ENCODE results near the gene FAM20A.
"Not testable (repeated sequence)": the region's sequence is repeated elsewhere in the genome, so short reads cannot be mapped to it uniquely, and the experiment has no call there.

FAM20A gene

GRCh38 chr17:68527314-68527713, 73.9 kb downstream of the FAM20A start:
- no peak for DNase-seq (ENCODE audit: low spot score)
- no peak for FAIRE-seq

- DNase-seq (ENCODE audit: low spot score) (no peak), FAIRE-seq (no peak)
Observed at GRCh38 chr17:68526548-68526947, 74.6 kb downstream of the FAM20A start.

DNA sequence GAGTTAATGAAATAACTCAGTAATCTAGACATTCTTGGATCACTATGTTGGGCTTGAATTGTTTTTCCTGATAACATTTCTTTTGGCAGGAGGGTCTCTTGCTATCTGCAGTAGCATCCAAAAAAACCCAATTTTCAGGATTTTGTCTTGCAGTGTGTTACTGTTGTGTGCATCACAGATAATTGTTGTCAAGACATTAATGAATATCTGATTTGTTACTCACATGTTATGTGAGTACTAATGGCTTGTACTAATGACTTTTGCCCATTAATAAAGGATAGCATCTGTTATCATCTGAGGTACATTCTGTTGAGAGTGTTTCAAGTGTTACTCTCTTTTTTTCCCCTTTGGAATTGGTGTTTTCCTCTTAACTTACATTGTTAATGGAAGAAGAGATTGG, 78.9 kb downstream of the FAM20A start:
- DNase-seq (ENCODE audit: low spot score) (no peak), FAIRE-seq (no peak)

DNA sequence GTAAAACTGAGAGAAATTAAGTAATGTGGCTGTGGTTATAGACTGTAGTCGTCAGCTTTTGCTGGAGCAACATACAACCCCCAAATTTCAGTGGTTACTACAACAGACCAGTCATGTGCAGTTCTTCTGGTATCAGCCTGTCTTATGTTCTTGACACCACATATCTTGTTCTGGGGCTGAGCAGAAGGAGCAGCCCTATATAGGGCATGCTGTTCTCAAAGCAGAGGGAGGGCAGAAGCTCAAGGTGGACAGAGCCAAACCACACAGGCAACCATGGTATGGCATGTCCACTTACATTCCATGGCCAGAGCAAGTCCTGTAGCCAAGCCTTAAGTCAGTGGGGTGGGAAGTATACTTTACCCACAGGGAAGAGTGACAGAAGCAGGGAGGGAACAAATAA, 81.3 kb downstream of the FAM20A start:
- FAIRE-seq = no peak
- DNase-seq (ENCODE audit: low spot score) = no peak

- not testable (repeated sequence) for DNase-seq (ENCODE audit: low spot score); FAIRE-seq
Observed at GRCh38 chr17:68519051-68519450, 82.1 kb downstream of the FAM20A start.

DNA sequence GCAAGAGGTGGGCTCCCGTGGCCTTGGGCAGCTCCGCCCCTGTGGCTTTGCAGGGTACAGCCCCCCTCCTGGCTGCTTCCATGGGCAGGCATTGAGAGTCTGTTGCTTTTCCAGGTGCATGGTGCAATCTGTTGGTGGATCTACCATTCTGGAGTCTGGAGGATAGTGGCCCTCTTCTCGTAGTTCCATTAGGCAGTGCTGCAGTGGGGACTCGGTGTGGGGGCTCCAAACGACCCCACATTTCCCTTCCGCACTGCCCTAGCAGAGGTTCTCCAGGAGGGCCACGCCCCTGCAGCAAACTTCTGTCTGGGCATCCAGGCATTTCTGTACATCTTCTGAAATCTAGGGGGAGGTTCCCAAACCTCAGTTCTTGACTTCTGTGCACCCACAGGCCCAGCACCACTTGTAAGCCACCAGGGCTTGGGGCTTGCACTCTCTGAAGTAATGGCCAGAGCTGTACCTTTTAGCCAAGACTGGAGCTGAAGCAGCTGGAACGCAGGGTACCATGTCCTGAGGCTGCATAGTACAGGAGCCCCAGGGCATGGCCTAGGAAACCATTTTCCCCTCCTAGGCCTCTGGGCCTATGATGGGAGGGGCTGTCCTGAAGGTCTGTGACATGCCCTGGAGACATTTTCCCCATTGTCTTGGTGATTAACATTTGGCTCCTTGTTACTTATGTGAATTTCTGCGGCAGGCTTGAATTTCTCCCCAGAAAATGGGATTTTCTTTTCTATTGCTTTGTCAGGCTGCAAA, 82.9 kb downstream of the FAM20A start:
- FAIRE-seq (no peak), DNase-seq (ENCODE audit: low spot score) (no peak)

DNA sequence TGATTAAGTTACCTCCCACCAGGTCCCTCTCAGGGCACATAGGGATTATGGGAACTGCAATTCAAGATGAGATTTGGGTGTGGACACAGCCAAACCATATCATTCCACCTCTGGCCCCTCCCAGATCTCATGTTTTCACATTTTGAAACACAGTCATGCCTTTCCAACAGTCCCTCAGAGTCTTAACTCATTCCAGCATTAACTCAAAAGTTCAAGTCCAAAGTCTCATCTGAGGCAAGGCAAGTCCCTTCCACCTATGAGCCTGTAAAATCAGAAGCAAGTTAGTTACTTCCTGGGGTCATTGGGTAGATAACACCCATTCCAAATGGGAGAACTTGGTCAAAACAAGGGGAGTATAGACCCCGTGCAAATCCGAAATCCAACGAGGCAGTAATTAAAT, 83.6 kb downstream of the FAM20A start:
- DNase-seq (ENCODE audit: low spot score); FAIRE-seq: not testable (repeated sequence)

GRCh38 chr17:68516732-68517131, 84.4 kb downstream of the FAM20A start:
- DNase-seq (ENCODE audit: low spot score) = no peak

DNA sequence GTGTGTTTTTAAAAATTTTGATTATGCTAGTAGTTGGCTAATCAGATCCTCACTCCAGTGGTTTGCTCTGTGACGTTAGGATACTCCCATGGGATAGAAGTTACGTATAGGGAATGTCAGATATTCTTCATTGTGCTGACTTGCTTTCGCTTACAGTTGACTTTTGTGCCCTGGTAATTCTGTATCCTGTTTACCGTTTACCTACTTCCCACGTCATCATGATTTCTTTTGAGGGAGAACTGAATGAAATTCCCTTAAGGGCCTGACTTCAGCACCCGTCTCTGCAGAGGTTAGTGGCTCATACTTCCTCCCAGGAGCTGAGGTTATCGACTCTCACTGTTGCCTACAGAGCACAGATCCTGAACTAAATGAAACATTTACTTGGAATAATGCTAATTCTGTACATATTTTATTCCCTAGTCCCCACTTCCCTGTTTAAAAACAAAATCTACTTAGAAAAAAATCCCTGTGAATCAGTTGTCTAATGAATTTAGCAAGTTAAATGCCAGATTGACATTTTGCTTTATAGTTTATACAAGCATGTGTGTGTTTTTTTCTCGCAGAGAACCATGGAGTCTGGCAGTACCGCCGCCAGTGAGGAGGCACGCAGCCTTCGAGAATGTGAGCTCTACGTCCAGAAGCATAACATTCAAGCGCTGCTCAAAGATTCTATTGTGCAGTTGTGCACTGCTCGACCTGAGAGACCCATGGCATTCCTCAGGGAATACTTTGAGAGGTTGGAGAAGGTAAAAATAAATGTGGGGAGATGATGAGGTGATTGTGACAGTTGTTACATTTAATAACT, 86.1 kb downstream of the FAM20A start:
- DNase-seq (ENCODE audit: low spot score) (no peak), FAIRE-seq (no peak)

More at GRCh38 chr17:68516732-68517131, 84.4 kb downstream of the FAM20A start:
- no peak for FAIRE-seq

- DNase-seq (ENCODE audit: low spot score) (no peak), FAIRE-seq (no peak)
Observed at GRCh38 chr17:68513932-68514331, 87.2 kb downstream of the FAM20A start.

DNA sequence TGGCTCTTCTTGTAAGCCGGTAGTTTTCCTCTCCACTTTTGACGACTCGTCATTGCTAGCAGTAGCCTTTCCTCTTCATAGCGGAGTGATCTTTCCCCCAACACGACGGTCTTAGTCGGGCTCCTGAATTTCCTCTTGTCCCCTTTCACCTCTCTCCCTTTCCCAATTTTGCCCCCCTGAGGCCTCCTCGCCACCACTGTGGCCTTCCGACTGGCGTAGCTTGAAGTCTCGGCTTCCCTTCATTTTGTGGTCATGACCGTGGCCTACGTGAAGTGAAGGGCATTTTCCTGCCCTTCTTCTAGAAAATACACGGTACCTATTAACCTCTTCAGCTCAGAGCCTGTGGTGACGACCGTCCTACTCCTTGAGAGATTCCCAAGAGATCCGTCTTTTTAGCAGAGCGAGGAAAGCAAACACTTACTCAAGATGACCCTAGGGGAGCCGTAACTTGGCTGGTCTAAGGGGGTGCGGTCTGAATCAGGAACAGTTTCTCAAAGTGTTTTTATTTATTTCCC, 88.2 kb downstream of the FAM20A start:
- peak; percentile 28 for DNase-seq (ENCODE audit: low spot score)

GRCh38 chr17:68512247-68512959, 88.8 kb downstream of the FAM20A start, which contains the start of gene PRKAR1A:
PRKAR1A (plus strand) TSS chr17:68512430; CDS start chr17:68515400, 2,970 bp downstream.
- FAIRE-seq = no peak
- peak; percentile 82 for DNase-seq (ENCODE audit: low spot score)

More for the DNA sequence above, 88.2 kb downstream of the FAM20A start:
- FAIRE-seq = no peak

DNA sequence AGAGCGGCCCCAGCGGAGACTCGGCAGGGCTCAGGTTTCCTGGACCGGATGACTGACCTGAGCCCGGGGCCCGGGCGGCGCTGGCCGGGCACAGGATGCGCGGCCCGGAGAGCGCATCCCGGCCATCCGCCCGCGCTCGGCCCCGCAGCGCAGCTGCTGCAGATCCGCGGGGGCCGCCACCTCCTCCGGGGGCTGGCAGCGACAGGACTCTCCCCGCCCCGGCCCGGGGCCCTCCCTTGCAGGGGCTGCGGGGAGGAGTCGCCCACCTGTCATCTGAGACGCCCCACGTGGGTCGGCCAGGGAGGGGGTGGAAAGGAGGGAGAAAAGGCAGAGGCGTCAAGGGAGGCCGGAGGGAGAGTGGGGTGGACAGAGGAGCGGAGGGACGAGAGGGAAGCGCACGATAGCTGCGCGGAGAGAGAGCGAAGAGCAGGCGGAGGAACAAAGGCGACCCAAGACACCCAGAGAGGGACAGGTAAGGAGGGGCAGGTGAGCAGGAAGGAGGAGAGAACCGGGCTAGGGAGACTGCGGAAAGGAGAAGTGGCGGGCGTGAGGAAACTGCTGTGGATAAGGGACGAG, 89.4 kb downstream of the FAM20A start:
- FAIRE-seq (no peak), DNase-seq (ENCODE audit: low spot score) (peak; percentile 55)

DNA sequence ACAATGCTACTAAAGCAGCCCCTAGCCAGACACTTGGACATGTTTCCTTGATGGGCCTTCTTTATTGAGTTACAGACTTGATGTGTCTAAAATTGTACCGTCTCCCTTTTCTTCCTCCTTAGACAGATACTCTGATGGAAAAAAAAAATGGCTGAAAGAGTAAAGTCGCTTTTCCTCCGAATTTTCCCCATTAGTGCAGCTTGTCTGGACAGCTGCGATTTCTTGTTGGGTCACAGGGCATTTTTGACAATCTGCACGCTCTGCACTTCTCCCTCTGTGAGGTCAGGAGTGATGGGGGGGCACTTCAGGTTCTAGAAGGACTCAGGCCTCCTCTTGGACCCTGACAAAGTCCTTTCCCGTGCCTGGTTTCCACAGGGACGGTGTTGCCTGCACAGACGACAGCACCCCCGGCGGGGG, 89.9 kb downstream of the FAM20A start:
- DNase-seq (ENCODE audit: low spot score) (no peak), FAIRE-seq (no peak)

DNA sequence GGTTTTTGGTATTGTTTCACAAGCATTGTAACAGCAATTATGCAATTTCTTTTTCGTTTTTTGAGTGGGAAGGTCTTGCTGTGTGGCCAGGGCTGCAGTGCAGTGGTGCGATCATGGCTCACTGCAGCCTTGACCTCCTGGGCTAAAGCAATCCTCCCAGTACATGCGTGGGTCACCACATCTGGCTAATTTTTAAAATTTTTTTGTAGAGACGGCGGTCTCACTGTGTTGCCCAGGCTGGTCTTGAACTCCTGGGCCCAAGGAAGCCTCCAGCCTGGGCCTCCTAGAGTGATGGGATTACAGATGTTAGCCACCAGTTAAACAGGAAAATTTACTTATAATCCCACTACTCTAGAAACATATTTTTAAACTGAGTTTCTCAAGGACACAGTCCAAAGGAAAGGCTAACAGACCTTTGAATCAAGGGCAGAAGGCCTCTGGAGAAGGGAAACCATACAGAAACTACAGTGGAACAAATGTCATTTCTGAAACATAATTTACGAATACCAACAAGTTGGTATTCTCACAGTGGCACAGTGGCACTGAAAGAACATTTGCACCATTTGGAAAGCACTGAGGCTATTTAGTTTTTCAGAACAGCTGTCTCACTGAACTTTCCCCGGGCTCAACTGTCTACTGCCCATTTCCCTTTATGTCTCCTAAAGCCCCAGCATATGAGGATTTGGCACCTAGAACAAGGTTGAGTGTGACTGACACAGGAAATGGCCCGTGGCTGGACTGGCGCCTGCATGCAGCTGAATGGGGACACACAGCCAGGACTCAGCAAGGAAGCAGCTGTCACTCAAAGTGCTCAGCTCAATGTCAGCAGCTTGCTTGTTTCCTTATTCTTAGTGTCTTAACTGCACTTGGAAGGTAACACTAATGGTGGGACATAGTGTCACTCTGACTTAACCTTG, 91.8 kb downstream of the FAM20A start:
- DNase-seq (ENCODE audit: low spot score) (no peak), FAIRE-seq (no peak)

- FAIRE-seq (no peak), DNase-seq (ENCODE audit: low spot score) (no peak)
Observed at GRCh38 chr17:68507576-68507975, 93.6 kb downstream of the FAM20A start.

DNA sequence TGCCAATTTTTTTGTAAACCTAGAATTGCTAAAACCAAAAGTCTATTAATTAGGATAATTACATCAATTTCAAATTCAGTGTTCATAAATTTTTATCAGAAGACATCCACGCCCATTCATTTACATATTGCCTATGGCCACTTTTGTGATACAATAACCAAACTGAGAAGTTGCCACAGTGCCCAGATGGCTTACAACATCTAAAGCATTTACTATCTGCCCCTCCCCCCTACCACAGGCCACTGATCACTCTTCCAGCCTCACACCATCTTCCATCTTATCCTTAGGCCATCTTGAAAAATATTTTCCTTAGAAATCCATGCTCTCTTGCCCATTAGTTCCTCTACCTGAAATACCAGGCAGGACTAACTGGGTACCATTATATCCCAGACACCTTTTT, 95.2 kb downstream of the FAM20A start:
- FAIRE-seq = no peak
- DNase-seq (ENCODE audit: low spot score) = no peak

DNA sequence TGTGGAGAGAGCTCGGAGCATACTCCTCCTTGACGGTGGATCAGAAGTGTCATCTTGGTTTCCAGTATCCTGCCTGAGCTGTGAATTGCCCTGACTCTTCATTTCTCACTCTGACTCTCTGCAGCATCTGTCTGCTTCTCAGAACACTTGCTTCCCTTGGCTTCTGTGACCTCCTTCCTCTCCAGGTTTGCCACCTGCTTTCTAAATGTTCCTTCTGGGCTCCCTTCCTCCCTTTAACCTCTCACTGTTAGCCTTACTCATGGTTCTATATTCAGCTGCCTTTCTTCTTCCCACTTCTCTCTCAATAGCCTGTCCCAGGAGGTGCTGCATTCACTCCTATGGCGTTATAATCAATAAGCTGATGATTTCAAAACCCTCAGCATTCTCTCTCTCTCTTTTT, 100.1 kb downstream of the FAM20A start:
- no peak for DNase-seq (ENCODE audit: low spot score)
- no peak for FAIRE-seq

DNA sequence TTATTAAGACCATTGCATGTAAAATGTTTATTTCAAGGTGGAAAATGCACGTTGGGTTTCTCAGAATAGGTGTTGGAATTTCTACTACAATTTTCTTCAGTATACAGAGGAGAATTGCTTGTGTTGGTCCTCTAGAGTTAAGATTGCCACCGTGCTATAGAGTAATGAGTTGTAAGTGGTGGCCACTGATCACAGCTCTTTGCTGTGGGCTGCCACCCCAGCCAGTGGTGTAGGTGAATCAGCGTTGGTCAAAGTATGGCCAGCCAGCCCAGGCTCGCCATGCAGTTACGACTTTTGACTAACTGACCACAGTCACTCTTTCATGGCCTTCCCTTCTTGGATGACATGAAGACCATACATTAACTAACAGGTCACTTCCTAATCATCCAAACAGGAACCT, 101.6 kb downstream of the FAM20A start:
- FAIRE-seq (no peak), DNase-seq (ENCODE audit: low spot score) (peak; percentile 11)
